WI38 (cell line): ENCODE measurements around the gene CGAS.

Experiments
- H3K4me3 ChIP-seq: 2 replicates; pipeline ENCODE4 v1.5.1; 2011; ENCODE audit warnings: low read depth, mild to moderate bottlenecking, control low read depth, low read length
- CTCF ChIP-seq: IDR thresholded peaks from 2 replicates; pipeline ENCODE4 v1.5.1; 2012; ENCODE audit warnings: low read depth, mild to moderate bottlenecking, control low read depth, low read length

The CGAS gene

GRCh38 chr6:73452107-73452461 is at the start of gene CGAS:
CGAS (minus strand) TSS chr6:73452297; CDS start chr6:73452181, 116 bp downstream.
- peak within 1 kb of the TSS; percentile 80 for H3K4me3 ChIP-seq

GRCh38 chr6:73497915-73498314 is 45.8 kb upstream of the CGAS start:
- no peak for TF ChIP-seq CTCF
- H3K4me3 ChIP-seq, result no peak overlapping the region

More at GRCh38 chr6:73452107-73452461, at the start of gene CGAS:
- TF ChIP-seq CTCF, result no peak

DNA sequence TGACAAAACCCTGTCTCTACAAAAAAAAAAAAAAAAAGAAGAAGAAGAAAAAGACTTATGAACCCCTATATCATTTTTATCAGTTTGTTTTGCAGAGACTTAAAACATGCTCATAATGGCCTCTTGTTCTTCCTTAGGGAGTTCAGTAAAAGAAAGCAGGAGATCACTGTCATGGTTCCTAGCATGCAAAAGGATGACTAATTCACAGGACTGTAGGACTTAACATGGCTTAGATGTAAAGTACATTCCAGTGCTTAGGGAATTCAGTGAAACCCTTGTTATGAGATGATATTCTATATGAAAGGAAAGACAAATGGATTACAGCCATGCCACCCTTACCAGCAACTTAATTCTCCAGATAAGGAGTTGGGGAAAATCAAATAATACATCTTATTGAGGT is 39.3 kb upstream of the CGAS start:
- no peak overlapping the region for H3K4me3 ChIP-seq
- TF ChIP-seq CTCF, result no peak

DNA sequence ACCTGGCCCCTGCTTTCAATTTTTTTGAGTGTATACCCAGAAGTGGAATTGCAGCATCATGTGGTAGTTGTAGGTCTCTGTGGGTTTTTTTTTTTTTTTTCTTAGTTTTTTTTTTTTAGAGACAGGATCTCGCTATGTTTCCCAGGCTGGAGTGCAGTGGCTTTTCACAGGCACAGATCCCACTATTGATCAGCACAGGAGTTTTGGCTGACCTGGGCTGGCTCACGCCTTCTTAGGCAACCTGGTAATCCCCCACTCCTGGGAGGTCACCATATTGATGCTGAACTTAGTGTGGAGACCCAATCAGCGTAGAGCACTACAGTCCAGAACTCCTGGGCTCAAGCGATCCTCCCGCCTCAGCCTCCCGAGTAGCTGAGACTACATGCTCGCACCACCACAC is 35.4 kb upstream of the CGAS start:
- no peak overlapping the region for H3K4me3 ChIP-seq
- no peak for TF ChIP-seq CTCF

DNA sequence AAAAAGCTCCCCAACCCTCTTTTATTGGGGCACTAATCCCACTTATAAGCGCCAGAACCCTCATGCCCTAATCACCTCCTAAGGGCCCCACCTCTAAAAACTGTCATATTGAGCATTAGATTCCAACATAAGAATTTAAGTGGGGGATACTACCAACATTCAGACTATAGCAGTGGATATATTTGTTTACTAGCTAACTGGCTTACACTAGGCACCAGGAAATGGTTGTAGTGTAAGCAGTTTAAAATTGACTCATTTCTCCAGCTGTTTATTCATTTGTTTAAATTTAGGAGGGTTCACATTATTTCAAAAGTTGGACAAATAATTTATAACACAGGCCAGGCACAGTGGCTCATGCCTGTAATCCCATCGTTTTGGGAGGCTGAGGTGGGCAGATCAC is 32.3 kb upstream of the CGAS start:
- no peak overlapping the region for H3K4me3 ChIP-seq
- no peak for TF ChIP-seq CTCF

DNA sequence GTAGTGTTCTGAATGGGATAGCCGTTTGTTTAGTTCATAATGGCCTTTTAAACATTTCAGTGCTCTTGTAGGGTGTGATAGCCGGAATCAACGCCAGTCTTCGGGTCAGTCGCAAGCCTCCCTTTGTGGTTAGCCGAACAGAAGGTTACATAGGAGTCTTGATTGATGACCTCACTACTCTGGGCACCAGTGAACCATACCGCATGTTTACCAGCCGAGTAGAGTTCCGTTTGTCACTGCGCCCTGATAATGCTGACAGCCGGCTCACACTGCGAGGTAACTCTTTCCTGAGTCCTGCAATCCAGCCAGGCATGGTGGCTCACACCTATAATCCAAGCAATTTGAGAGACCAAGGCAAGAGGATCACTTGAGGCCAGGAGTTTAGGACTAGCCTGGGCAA is 29.9 kb upstream of the CGAS start:
- no peak overlapping the region for H3K4me3 ChIP-seq
- TF ChIP-seq CTCF, result no peak

DNA sequence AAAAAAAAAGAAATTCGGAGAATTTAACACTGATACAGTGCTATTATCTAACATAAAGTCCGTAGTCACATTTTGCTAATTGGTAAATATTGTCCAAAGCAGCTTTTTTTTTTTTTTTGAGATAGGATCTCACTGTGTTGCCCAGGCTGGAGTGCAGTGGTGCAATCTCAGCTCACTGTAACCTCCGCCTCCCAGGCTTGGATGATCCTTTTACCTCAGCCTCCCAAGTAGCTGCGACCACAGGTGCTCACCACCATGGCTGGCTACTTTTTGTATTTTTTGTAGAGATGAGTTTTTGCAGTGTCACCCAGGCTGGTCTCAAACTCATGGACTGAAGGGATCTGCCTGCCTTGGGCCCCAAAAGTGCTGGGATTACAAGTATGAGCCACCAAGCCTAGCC is 25.3 kb upstream of the CGAS start:
- no peak for TF ChIP-seq CTCF
- no peak overlapping the region for H3K4me3 ChIP-seq
